GM19023 (cell line): Measurements from ENCODE around the gene SLC9A4.

Source experiments
- ATAC-seq: cut with Tn5 transposase; IDR thresholded peaks from one replicate; pipeline ENCODE4 v1.9.1; 2021; ENCODE audit warnings: mild to moderate bottlenecking, moderate library complexity; ENCODE audit not compliant: unreplicated experiment

The SLC9A4 gene

GRCh38 chr2:102453501-102453900, 19.5 kb upstream of the SLC9A4 start:
- ATAC-seq = no peak

GRCh38 chr2:102455061-102455670, 17.9 kb upstream of the SLC9A4 start:
- no peak for ATAC-seq

GRCh38 chr2:102460467-102460866, 12.6 kb upstream of the SLC9A4 start:
- ATAC-seq = no peak

- ATAC-seq = no peak
These were observed 11.8 kb upstream of the SLC9A4 start for GRCh38 chr2:102461188-102461587.

GRCh38 chr2:102463160-102463559, 9.9 kb upstream of the SLC9A4 start:
- no peak for ATAC-seq

- no peak for ATAC-seq
These were observed 2.9 kb upstream of the SLC9A4 start for GRCh38 chr2:102470168-102470567.

GRCh38 chr2:102473631-102474030, 605 bp downstream of the SLC9A4 start:
- no peak for ATAC-seq

- no peak for ATAC-seq
These were observed 1.8 kb downstream of the SLC9A4 start for GRCh38 chr2:102474785-102475184.

- ATAC-seq = no peak
These were observed 5.9 kb downstream of the SLC9A4 start for GRCh38 chr2:102478686-102479470.

- ATAC-seq = no peak
These were observed 7.5 kb downstream of the SLC9A4 start for GRCh38 chr2:102480285-102481195.

GRCh38 chr2:102481931-102482330, 8.9 kb downstream of the SLC9A4 start:
- no peak for ATAC-seq

- ATAC-seq = no peak
These were observed 10.1 kb downstream of the SLC9A4 start for GRCh38 chr2:102483086-102483485.

GRCh38 chr2:102484310-102485061, 11.5 kb downstream of the SLC9A4 start:
- ATAC-seq = no peak

GRCh38 chr2:102485147-102485785, 12.2 kb downstream of the SLC9A4 start:
- no peak for ATAC-seq

GRCh38 chr2:102486941-102487702, 14.1 kb downstream of the SLC9A4 start:
- no peak for ATAC-seq

GRCh38 chr2:102487761-102488462, 14.9 kb downstream of the SLC9A4 start:
- no peak for ATAC-seq

- no peak for ATAC-seq
These were observed 16.6 kb downstream of the SLC9A4 start for GRCh38 chr2:102489646-102490045.

GRCh38 chr2:102492006-102492405, 19.0 kb downstream of the SLC9A4 start:
- ATAC-seq = no peak

- ATAC-seq = no peak
These were observed 21.5 kb downstream of the SLC9A4 start for GRCh38 chr2:102494570-102494969.
